GM20000 (cell line): ENCODE results near the gene STARD13.

Experiments
- DNase-seq: peaks from one replicate; pipeline ENCODE4 v3.0.0; 2012; ENCODE audit warnings: low spot score
- CTCF ChIP-seq: IDR thresholded peaks from 2 replicates; pipeline ENCODE4 v1.5.1; 2012; ENCODE audit warnings: mild to moderate bottlenecking, control low read depth; ENCODE audit errors: extremely low read depth, missing control alignments

STARD13 gene

GRCh38 chr13:33119022-33119781, 166.4 kb downstream of the STARD13 start:
- no peak for DNase-seq
- TF ChIP-seq CTCF: no peak

GRCh38 chr13:33116321-33117010, 169.1 kb downstream of the STARD13 start:
- no peak for DNase-seq
- no peak for TF ChIP-seq CTCF

GRCh38 chr13:33115274-33115673, 170.3 kb downstream of the STARD13 start:
- no peak for TF ChIP-seq CTCF

GRCh38 chr13:33114146-33114545, 171.4 kb downstream of the STARD13 start:
- no peak for TF ChIP-seq CTCF
- no peak for DNase-seq

More at GRCh38 chr13:33115274-33115673, 170.3 kb downstream of the STARD13 start:
- DNase-seq: no peak

- no peak for TF ChIP-seq CTCF
These were observed 172.8 kb downstream of the STARD13 start for GRCh38 chr13:33112766-33113165.

GRCh38 chr13:33111414-33112110, 174.0 kb downstream of the STARD13 start:
- DNase-seq: no peak
- TF ChIP-seq CTCF: no peak

More at GRCh38 chr13:33112766-33113165, 172.8 kb downstream of the STARD13 start:
- no peak for DNase-seq

- no peak for TF ChIP-seq CTCF
- peak; percentile 31 for DNase-seq
These were observed 174.7 kb downstream of the STARD13 start for GRCh38 chr13:33110713-33111413.
